MG63 (cell line): ENCODE measurements around the gene CYP4F12. TPM values are rescaled to one million over a fixed set of nuclear protein-coding genes. Genes with fewer than 3 reads are reported as not detected.
"Not testable (repeated sequence)": the region's sequence is repeated elsewhere in the genome, so short reads cannot be mapped to it uniquely, and the experiment has no call there.

Source experiments
- DNase-seq: peaks from one replicate; pipeline ENCODE4 v3.0.0-alpha.2; 2020
- H3K27me3 ChIP-seq: fragments of 250-450 bp; sonication (Bioruptor Pico); 2 replicates; pipeline ENCODE4 v1.5.1; 2020; ENCODE audit warnings: mild to moderate bottlenecking, moderate library complexity
- H3K36me3 ChIP-seq: fragments of 250-450 bp; sonication (Bioruptor Pico); 2 replicates; pipeline ENCODE4 v1.5.1; 2020; ENCODE audit warnings: mild to moderate bottlenecking, moderate library complexity
- H3K4me3 ChIP-seq: fragments of 250-450 bp; sonication (Bioruptor Pico); 2 replicates; pipeline ENCODE4 v1.5.1; 2020; ENCODE audit warnings: mild to moderate bottlenecking, moderate library complexity
- H3K9me3 ChIP-seq: fragments of 250-450 bp; sonication (Bioruptor Pico); 2 replicates; pipeline ENCODE4 v1.5.1; 2020; ENCODE audit warnings: mild to moderate bottlenecking, moderate library complexity
- total RNA-seq: library from RNA; depleted of rRNA; stranded (reverse); fragments of >200 nt; shearing (Covaris generic); gene quantifications from 2 replicates; pipeline ENCODE4 v1.2.3, GENCODE V29; 2014; ENCODE audit warnings: low replicate concordance

Gene CYP4F12
- total RNA-seq, 1 experiment from 2014 or later, result not detected

DNA sequence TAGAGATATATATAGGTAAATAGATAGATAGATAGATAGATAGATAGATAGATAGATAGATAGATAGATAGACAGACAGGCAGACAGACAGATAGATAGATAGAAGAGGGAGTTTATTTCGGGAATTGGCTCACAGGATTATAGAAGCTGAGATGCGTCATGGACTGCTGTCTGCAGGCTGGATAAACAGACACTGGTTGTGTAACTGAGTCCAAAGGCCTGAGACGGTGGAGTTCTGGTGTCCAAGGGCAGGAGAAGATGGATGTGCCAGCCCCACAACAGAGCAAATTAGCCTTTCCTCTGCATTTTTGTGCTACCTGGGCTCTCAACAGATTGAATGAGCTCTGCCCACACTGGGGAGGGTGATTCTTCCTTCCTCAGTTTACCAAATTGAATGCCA, 29.5 kb upstream of the CYP4F12 start:
- H3K4me3 ChIP-seq, result no peak overlapping the region
- H3K36me3 ChIP-seq, result no peaks in the 10 kb centered on the region
- no peak for DNase-seq
- no peaks in the 10 kb centered on the region for H3K27me3 ChIP-seq
- no peaks in the 10 kb centered on the region for H3K9me3 ChIP-seq

DNA sequence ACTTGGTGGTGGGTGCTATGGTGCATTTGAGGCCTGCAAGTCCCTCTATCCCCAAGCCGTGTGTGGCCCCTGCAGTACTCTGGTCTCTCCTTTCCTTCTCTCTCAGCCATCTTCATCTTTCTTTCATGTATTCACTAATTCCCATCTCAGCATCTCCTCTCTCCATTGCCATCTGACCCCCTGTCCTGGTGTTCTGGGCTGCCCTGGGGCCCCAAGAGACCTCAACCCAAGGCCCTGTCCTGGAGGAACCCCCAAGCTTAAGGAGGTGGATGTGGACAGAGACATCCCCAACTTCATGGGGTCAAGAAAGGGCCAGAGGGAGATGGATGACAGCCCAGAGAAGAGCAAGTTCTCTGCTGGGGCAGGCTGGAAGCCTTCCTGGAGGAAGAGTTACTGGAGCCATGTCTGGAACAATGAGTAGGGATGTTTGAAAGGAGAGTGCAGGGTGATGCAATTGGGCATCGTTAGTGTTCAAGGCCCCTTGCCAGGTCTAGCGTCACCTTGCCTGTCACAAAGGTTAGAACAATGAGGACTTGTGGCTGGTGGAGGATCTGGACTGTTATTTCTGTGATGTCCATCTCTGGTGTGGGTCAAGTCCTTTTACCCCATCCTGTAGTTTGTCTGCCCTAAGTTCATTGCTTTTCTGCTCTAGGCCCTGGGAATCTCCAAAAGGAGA, 28.7 kb upstream of the CYP4F12 start:
- no peaks in the 10 kb centered on the region for H3K36me3 ChIP-seq
- H3K4me3 ChIP-seq, result no peak overlapping the region
- DNase-seq, result no peak
- no peaks in the 10 kb centered on the region for H3K27me3 ChIP-seq
- H3K9me3 ChIP-seq, result no peaks in the 10 kb centered on the region

DNA sequence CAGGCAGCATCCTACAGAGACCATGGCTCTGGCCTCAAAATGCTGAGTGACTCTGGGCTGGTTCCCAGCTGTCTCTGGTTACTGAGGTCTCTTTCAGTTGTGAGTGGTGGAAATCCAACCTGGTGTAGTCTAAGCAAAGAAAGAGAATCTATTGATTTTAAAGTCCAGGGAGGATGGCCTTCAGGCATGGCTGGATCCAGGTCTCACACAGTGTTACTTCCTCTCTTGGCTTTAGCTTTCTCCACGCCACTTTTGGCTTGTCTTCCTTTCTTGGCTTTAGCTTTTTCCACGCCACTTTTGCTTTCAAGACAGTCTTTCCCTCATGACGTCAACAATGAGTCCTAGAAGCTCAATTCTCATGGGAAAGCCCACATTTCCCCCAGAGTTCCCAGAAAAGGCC, 28.1 kb upstream of the CYP4F12 start:
- no peak overlapping the region for H3K4me3 ChIP-seq
- no peaks in the 10 kb centered on the region for H3K36me3 ChIP-seq
- DNase-seq, result no peak
- H3K9me3 ChIP-seq, result no peaks in the 10 kb centered on the region
- no peaks in the 10 kb centered on the region for H3K27me3 ChIP-seq

DNA sequence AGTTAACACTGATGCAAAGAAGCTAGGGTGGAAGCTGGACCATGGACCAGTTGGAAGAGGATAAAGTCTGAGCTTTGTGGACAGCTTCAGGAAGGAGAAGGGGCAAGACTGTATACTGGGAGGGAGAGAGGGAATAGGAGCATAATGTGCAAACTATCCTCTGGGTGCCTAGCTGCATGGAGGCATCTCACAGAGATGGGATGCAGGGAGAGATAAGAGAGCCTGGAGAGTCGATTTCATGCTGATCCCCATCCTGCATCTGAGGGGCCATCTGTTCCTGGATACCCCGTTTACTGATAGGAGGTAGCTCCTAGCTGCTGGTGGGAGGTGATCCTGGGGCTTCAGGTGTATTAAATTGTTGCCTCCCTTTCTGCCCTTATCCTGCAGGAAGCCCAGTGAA, 23.4 kb upstream of the CYP4F12 start:
- Histone ChIP-seq H3K4me3 (no peak overlapping the region), H3K27me3 (peaks cover 4% of the 10 kb centered on the region), H3K9me3 (no peaks in the 10 kb centered on the region), H3K36me3 (no peaks in the 10 kb centered on the region)
- DNase-seq, result no peak

DNA sequence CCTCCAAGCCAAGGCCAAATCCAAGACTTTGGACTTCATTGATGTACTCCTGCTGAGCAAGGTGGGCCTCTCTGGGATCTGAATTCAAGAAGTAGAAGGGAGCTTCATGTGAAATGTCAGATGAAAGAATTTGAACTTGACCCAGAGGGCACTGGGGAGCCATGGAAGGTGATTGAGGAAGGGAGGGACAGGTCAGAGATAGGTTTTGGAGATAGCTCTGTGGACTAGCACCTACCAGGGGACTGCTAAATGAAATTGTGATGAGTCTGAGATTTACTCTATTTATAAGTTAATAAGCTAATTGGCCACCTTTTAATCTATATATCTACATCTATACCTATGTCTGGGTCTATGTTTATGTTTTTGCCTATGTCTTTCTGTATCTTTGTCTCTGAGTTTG, 22.8 kb upstream of the CYP4F12 start:
- H3K27me3 ChIP-seq, H3K9me3 ChIP-seq, DNase-seq, H3K4me3 ChIP-seq, H3K36me3 ChIP-seq: not testable (repeated sequence)

DNA sequence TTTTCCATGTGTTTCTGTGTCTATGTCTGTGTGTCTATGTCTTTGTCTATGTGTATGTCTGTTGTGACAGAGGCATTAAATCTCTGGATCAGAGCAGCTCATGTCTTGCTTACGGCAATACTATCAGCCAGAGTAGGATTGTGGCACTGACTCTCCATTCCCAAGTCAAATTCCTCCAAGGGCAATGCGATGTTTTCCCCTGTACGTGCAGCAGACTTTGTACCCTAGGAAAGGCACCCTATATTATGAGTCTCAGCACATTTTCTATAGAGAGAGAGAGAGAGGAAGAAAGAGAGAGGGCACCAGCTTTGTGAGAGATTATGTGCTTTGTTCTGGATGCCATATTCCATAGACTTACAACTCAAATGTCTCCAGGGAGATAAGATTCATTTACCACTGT, 21.1 kb upstream of the CYP4F12 start:
- no peaks in the 10 kb centered on the region for H3K9me3 ChIP-seq
- H3K4me3 ChIP-seq, result no peak overlapping the region
- no peak for DNase-seq
- no peaks in the 10 kb centered on the region for H3K36me3 ChIP-seq
- H3K27me3 ChIP-seq, result peaks cover 20% of the 10 kb centered on the region

DNA sequence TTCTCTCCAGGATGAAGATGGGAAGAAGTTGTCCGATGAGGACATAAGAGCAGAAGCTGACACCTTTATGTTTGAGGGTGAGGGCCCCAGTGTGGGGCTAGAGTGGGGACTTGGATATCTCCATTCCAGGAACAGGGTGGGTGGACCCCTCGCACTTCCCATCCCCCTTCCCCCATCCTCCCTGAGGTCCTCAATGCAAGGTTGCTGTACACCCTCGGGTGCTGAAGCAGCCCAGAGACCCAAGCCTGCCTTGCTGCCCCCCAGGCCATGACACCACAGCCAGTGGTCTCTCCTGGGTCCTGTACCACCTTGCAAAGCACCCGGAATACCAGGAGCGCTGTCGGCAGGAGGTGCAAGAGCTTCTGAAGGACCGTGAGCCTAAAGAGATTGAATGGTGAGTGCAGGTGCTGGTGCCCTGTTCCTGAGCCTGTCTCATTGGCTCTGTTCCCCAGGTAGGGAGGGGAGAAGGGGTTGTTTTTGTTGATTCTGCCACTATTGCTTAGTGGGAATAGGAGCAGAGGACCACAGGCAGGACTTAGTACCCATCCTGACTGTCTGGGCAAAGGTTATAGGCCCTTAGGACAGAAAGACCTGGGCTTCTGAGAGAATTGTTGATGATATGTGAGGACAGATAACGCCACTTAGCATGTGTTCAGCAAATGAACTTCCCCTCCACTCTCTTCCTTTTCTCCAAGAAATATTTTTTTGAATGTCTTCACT, 20.2 kb upstream of the CYP4F12 start:
- Histone ChIP-seq H3K9me3 (no peaks in the 10 kb centered on the region), H3K4me3 (no peak overlapping the region), H3K27me3 (peaks cover 27% of the 10 kb centered on the region), H3K36me3 (no peaks in the 10 kb centered on the region)
- DNase-seq, result no peak

DNA sequence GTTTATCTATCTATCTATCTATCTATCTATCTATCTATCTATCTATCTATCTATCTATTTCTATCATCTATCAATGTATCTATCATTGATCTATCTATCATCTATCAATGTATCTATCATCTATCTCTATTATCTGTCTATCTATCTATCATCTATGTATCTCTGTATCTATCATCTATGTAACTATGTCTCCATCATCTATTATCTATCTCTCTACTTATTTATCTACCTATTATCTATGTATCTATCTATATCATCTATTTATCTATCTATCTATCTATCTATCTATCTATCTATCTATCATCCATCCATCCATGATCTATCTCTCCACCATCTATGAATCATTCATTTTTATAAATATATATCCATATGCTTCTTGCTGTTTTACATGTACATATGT, 16.4 kb upstream of the CYP4F12 start:
- H3K27me3 ChIP-seq, result peaks cover 30% of the 10 kb centered on the region
- no peak overlapping the region for H3K4me3 ChIP-seq
- DNase-seq, result no peak
- H3K9me3 ChIP-seq, result no peaks in the 10 kb centered on the region
- no peaks in the 10 kb centered on the region for H3K36me3 ChIP-seq

DNA sequence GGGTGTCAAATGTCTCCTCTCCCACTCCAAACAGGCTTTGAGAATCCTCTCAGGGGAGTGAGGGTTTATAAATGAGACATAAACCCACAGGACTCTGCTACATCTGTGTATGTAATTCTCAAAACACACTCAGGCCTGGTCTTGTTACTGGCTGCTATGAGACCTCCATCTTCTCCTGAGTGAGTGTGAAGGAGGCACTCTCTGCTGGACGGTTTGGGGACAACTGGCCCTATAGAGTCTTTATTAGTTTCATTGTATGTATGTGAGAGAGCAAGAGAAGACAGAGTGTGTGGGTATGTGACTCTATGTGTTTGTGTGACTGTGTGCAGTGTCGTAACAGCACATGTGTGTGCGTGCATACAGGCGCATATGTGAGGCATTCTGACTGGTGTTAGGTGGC, 9.6 kb upstream of the CYP4F12 start:
- Histone ChIP-seq H3K27me3 (peaks cover 10% of the 10 kb centered on the region; the same call in 1 of the 2 replicates), H3K36me3 (no peaks in the 10 kb centered on the region), H3K9me3 (no peaks in the 10 kb centered on the region; the same call in 1 of the 2 replicates), H3K4me3 (no peak overlapping the region)
- DNase-seq, result no peak

DNA sequence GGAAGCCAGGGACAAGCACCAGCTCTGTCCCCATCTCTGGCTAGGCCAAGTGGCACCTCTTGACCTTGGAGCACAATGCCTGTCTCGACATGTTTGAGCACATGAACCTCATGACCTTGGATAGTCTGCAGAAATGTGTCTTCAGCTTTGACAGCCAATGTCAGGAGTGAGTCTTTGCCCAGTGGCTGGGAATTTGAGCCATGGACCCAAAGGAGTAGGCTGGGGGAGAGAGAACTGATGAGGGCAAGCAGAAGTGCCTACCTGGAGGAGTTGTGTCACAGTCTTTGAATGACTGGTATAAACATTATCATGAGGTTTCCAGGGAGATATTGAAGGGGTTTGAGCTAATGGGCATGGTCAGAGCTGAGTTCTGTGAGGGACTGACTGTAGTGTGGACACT, 6.7 kb upstream of the CYP4F12 start:
- Histone ChIP-seq H3K9me3 (no peaks in the 10 kb centered on the region; the same call in 1 of the 2 replicates), H3K36me3 (no peaks in the 10 kb centered on the region), H3K4me3 (no peak overlapping the region), H3K27me3 (peaks cover 20% of the 10 kb centered on the region; the same call in 1 of the 2 replicates)
- DNase-seq, result no peak

DNA sequence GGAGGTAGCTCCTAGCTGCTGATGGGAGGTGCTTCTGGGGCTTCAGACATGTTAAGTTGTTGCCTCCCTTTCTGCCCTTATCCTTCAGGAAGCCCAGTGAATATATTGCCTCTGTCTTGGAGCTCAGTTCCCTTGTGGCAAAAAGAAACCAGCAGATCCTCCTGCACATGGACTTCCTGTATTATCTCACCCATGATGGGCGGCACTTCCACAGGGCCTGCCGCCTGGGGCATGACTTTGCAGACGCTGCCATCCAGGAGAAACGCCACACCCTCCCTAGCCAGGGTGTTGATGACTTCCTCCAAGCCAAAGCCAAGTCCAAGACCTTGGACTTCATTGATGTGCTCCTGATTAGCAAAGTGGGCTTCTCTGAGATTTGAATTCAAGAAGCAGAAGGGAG, 6.0 kb upstream of the CYP4F12 start:
- no peak for DNase-seq
- Histone ChIP-seq H3K9me3 (no peaks in the 10 kb centered on the region; the same call in 1 of the 2 replicates), H3K4me3 (no peak overlapping the region), H3K36me3 (no peaks in the 10 kb centered on the region), H3K27me3 (peaks cover 15% of the 10 kb centered on the region; the same call in 1 of the 2 replicates)

DNA sequence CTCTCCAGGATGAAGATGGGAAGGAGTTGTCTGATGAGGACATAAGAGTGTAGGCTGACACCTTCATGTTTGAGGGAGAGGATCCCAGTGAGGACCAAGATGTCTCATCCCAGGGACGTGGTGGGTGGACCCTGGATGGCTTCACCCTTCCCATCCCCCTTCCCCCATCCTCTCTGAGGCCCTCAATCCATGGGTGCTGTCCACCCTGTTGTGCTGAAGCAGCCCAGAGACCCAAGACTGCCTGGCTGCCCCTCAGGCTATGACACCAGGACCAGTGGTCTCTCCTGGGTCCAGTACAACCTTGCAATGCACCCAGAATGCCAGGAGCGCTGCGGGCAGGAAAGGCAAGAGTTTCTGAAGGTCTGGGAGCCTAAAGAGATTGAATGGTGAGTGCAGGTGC, 3.4 kb upstream of the CYP4F12 start:
- Histone ChIP-seq H3K4me3 (no peak overlapping the region), H3K9me3 (no peaks in the 10 kb centered on the region; the same call in 1 of the 2 replicates), H3K27me3 (peaks cover 15% of the 10 kb centered on the region; the same call in 1 of the 2 replicates), H3K36me3 (no peaks in the 10 kb centered on the region)
- no peak for DNase-seq

DNA sequence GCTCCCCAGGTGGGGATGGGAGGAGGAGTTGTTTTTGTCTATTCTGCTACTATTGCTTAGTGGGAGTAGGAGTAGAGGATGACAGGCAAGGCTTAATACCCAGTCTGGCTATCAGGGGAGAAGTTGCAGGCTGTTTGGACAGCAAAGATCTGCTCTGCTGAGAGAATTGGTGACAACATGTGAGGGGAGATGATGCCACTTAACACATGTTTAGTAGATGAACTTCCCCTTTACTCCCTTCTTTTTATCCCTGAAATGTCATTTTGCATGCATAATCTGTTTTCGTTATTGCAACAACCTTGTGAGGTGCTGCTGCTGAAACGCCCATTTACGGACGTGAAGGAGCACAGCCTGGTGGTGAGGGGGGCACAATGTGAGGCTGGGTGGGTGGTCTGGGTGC, 3.0 kb upstream of the CYP4F12 start:
- Histone ChIP-seq H3K9me3 (no peaks in the 10 kb centered on the region; the same call in 1 of the 2 replicates), H3K36me3 (no peaks in the 10 kb centered on the region), H3K4me3 (no peak overlapping the region), H3K27me3 (peaks cover 15% of the 10 kb centered on the region; the same call in 1 of the 2 replicates)
- DNase-seq, result no peak

DNA sequence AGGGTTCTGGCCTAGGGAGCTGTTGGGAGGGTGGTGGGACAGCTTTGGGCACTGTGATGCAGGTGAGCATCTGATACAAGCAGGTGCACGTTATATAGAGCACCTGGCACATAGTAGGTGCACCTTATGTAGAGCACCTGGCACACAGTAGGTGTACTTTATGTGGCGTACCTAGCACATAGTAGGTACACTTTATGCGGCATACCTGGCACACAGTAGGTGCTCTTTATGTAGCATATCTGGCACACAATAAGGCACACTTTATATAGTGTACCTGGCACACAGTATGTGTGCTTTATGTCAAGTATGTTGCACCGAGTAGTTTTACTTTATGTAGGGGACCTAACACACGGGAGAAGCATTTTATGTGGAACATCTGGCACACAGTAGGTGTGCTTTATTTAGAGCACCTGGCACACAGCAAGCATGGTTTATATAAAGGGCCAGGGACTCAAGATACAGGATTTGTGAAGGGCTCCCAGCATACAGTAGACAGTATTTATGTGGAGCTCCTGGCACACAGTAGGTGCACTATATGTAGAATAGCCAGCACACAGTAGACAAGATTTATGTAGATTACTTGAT, 1.6 kb upstream of the CYP4F12 start:
- Histone ChIP-seq H3K27me3 (peaks cover 15% of the 10 kb centered on the region; the same call in 1 of the 2 replicates), H3K4me3 (no peak overlapping the region), H3K36me3 (no peaks in the 10 kb centered on the region), H3K9me3 (no peaks in the 10 kb centered on the region)
- DNase-seq, result no peak

DNA sequence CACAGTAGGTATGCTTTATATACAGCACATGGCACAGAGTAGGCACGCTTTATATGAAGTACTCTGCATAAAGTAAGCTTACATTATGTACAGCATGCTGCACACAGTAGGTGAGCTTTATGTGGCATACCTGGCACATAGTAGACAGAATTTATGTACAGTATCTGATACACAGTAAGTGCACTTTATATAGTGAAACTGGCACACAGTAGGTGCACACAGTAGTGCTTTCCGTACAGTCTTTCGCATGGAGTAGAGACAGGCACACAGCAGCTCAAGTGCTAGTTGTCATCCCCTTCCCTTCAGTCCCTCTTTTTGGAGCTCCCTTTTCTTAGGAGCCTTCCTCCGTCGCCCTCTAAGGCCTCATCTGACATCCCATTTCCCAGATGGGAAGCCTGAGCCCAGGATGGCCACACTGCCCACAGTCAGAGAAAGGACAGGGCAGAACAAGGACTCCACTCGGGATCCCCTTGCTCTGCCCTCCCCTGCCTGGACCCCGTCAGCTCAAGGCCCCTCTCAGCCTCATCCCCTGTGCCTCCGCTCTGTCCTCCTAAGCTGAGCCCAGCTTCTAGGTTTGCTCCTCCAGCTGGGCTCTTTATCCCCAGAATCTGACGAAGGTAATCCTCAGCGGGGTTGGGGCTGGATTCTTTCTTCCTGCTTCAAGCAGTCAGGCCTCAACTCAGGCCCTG, 852 bp upstream of the CYP4F12 start:
- no peak overlapping the region for H3K4me3 ChIP-seq
- H3K9me3 ChIP-seq, result no peaks in the 10 kb centered on the region
- no peak for DNase-seq
- H3K36me3 ChIP-seq, result no peaks in the 10 kb centered on the region
- peaks cover 15% of the 10 kb centered on the region; the same call in 1 of the 2 replicates for H3K27me3 ChIP-seq

DNA sequence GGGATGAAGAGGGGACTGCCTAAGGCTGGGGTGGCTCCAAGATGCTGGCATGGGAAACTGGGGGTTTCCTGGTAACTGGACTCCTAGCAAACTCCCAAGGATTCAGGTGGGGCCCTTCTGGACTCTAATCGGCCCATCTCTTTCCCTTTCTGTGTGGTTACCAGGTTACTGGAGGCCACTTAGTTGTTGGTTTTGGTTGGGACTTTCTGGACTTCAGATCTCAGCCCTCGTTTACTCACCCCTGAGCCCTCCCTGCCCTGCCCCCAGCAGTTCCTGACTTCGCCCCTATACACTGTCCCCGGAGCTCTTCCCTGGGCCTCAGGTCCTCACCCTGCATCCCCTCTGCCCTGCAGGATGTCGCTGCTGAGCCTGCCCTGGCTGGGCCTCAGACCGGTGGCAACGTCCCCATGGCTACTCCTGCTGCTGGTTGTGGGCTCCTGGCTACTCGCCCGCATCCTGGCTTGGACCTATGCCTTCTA, 328 bp downstream of the CYP4F12 start:
- no peaks in the 10 kb centered on the region for H3K9me3 ChIP-seq
- H3K27me3 ChIP-seq, result peaks cover 10% of the 10 kb centered on the region; the same call in 1 of the 2 replicates
- no peak for DNase-seq
- no peak overlapping the region for H3K4me3 ChIP-seq
- no peaks in the 10 kb centered on the region for H3K36me3 ChIP-seq

DNA sequence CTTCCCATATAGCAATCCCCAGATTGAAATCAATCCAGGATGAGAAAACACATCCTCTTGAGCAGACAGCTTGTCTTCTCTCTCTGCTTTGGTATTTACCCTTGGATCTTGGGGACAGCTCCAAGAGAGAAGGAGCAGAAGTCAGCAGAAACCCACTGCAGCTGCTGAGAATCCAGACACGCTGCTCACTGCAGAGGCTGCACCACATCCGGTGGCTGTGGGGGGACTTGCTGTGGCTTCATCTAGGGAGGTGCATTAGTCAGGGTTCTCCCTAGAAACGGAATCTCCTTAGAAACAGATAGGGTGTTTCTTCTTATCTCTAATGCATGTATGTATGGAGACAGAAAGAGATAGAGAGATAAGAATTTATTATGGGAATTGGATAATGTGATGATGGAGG, 2.7 kb downstream of the CYP4F12 start:
- Histone ChIP-seq H3K27me3 (no peaks in the 10 kb centered on the region), H3K36me3 (no peaks in the 10 kb centered on the region), H3K9me3 (no peaks in the 10 kb centered on the region), H3K4me3 (no peak overlapping the region)
- DNase-seq, result no peak
